ENCODE results near the gene NSF. TPM values are rescaled to one million over a fixed set of nuclear protein-coding genes. Genes with fewer than 3 reads are reported as not detected.

NSF gene
- total RNA-seq, 4 donors from 2014 or later: 28.9 to 61.9 (median 45.7) TPM

DNA sequence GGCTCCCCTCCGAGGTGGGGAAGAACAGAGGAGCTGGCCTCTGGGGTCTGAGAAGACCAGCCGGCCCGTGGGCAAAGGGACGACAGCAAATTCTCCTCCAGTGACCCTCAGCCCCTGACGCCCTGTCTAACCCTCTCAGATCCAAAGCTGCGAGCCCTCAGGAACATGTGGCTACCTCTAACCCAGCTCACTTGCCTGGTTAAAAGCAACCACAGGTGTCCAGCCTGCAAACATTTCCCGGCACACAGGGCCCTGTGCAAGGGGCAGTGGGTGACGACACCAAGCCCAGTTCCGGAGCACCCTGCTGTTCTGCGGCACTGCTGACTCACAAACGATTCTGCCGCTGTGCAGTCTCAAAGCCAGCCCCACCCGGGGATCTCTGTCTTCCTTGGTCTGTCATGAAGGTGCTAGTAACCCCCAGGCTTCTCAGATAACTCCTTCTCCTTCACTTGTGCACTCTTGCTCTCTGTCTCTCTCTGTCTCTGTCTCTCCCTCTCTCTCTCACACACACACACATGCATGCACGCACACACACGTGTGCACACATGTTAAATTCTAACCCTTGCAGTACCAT, 205.0 kb downstream of the NSF start:
- intact Hi-C loops (cut with DNase I): no loop called here
- Histone ChIP-seq H3K4me1 (no peaks in the 10 kb centered on the region), H3K36me3 (no peaks in the 10 kb centered on the region), H3K9me3 (no peaks in the 10 kb centered on the region), H3K4me3 (replicated peaks in 1 of 3) (no peak overlapping the region), H3K27ac (no peak overlapping the region), H3K27me3 (no peaks in the 10 kb centered on the region)
- DNase-seq: no peak
- 75% methylated on average over 15 of the region's 15 CpGs for WGBS, 2 donors
- no peak for TF ChIP-seq POLR2A (IDR thresholded peaks at IDR 0.05)
- TF ChIP-seq, protein P1, sequence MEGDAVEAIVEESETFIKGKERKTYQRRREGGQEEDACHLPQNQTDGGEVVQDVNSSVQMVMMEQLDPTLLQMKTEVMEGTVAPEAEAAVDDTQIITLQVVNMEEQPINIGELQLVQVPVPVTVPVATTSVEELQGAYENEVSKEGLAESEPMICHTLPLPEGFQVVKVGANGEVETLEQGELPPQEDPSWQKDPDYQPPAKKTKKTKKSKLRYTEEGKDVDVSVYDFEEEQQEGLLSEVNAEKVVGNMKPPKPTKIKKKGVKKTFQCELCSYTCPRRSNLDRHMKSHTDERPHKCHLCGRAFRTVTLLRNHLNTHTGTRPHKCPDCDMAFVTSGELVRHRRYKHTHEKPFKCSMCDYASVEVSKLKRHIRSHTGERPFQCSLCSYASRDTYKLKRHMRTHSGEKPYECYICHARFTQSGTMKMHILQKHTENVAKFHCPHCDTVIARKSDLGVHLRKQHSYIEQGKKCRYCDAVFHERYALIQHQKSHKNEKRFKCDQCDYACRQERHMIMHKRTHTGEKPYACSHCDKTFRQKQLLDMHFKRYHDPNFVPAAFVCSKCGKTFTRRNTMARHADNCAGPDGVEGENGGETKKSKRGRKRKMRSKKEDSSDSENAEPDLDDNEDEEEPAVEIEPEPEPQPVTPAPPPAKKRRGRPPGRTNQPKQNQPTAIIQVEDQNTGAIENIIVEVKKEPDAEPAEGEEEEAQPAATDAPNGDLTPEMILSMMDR (IDR thresholded peaks at IDR 0.05): no peak

DNA sequence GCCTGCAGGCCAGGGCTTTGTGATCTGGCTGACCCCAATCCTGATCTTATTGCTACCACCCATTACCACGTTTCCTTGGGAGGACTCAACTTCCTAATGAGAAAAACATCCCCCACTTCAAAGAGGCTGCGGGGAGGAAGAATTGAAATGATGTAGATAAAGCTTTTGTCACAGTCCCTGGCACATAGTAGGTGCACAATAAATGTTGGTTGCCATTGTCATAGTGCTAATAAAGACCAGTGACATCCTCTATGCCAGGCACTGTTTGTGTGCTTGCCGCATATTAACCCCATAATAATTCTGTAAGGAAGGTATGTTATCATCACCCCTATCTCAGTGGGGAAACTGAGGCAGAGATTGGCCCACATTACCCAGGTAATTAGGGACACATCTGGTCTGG, 205.6 kb downstream of the NSF start:
- H3K36me3 ChIP-seq: no peaks in the 10 kb centered on the region
- no peak for TF ChIP-seq POLR2A (IDR thresholded peaks at IDR 0.05)
- TF ChIP-seq, protein P1 (IDR thresholded peaks at IDR 0.05): no peak
- no peak for DNase-seq
- H3K4me3 ChIP-seq (replicated peaks in 1 of 3): no peak overlapping the region
- no peaks in the 10 kb centered on the region for H3K9me3 ChIP-seq
- 82 to 83% methylated on average over 3 of the region's 3 CpGs for WGBS, 2 donors
- H3K27ac ChIP-seq: no peak overlapping the region
- no peaks in the 10 kb centered on the region for H3K27me3 ChIP-seq
- intact Hi-C loops (cut with DNase I): no loop called here
- no peaks in the 10 kb centered on the region for H3K4me1 ChIP-seq

DNA sequence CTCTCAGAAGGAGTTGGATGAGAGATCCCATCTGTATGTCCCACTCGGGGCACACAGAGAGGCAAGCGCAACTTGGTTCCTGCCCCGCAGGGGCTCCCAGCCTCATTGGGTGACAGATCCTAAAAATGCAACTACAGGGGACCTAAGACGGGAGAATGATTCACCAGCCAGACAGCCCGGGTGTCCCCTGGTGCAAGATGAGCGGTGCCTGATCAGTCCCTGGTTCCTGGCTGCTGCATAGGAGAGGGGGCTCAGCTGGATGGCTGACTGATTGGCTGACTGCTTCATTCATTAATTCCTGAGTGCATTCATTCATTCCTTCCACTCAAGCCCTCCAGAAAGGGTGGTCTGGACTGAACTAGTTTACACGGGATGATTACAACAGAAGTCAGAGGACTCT, 206.1 kb downstream of the NSF start:
- Histone ChIP-seq H3K9me3 (no peaks in the 10 kb centered on the region), H3K36me3 (no peaks in the 10 kb centered on the region), H3K27me3 (no peaks in the 10 kb centered on the region), H3K27ac (no peak overlapping the region), H3K4me1 (no peaks in the 10 kb centered on the region), H3K4me3 (replicated peaks in 1 of 3) (no peak overlapping the region)
- no peak for TF ChIP-seq POLR2A (IDR thresholded peaks at IDR 0.05)
- TF ChIP-seq, protein P1 (IDR thresholded peaks at IDR 0.05): no peak
- intact Hi-C loops (cut with DNase I): no loop called here
- DNase-seq: no peak
- 74 to 85% methylated on average over 1 to 7 of the region's 7 CpGs for WGBS, 2 donors

DNA sequence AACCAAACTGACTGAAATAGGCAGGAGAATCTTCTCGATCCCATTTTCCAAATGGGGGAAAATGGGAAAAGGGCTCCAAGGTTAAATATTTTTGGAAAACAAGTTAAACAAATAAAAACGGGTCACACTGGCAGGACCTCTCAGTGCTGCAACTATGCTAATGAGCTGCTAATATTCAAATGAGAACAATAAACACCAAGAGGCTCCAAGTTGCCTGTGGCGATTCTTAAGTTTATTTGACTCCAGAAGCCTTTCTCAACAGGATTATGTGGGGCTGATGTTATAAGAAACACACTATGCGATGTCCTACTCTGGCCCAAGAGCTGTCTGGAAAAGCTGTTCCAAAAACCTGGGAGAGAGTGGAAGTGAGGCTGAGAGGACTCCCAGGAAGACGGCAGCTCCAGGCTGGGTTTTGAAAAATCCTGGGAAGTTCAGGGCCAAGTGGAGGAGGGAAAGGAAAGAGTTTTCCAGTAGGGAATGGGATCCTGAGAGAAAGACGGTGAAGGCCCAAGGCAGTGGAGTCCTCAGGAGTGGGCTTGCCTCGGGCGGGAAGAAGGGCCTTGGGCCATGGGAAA, 206.6 kb downstream of the NSF start:
- DNase-seq: no peak
- TF ChIP-seq POLR2A (IDR thresholded peaks at IDR 0.05): no peak
- TF ChIP-seq, protein P1 (IDR thresholded peaks at IDR 0.05): no peak
- no peak overlapping the region for H3K27ac ChIP-seq
- WGBS, 2 donors: 63 to 72% methylated on average over 8 of the region's 8 CpGs
- H3K9me3 ChIP-seq: no peaks in the 10 kb centered on the region
- H3K4me3 ChIP-seq (replicated peaks in 1 of 3): no peak overlapping the region
- H3K27me3 ChIP-seq: no peaks in the 10 kb centered on the region
- no peaks in the 10 kb centered on the region for H3K4me1 ChIP-seq
- intact Hi-C loops (cut with DNase I): no loop called here
- H3K36me3 ChIP-seq: no peaks in the 10 kb centered on the region

DNA sequence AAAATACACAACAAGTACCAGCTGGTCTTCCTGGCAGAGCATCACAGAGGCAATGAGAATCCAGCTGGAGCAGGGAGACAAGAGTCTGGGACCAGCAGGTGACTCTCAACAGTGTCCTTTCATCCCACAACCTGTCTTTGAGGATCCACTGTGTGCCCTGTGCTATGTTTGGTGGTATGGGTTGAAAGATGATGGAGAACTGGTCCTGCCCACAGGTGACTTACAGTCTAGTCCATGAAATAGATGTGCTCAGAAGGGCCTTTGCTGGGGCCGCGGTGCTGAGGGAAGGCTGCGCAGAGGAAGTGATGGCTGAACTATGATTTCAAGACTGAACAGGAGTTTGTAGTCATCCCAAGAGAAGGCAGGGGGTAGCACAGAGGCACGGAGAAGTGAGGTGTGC, 210.1 kb downstream of the NSF start:
- intact Hi-C loops (cut with DNase I): no loop called here
- Histone ChIP-seq H3K27ac (no peak overlapping the region), H3K4me3 (replicated peaks in 1 of 3) (no peak overlapping the region), H3K27me3 (no peaks in the 10 kb centered on the region), H3K9me3 (no peaks in the 10 kb centered on the region), H3K4me1 (no peaks in the 10 kb centered on the region), H3K36me3 (no peaks in the 10 kb centered on the region)
- WGBS, 2 donors: 95 to 97% methylated on average over 4 of the region's 4 CpGs
- no peak for TF ChIP-seq POLR2A (IDR thresholded peaks at IDR 0.05)
- TF ChIP-seq, protein P1 (IDR thresholded peaks at IDR 0.05): no peak
- no peak for DNase-seq
